Activated CD8-positive, alpha-beta T cell treated with anti-CD3 and anti-CD28 coated beads, Interleukin-2, amount 10 ng/mL, durations not matched to agents 7 days and 5 days (primary cell): ENCODE data around the gene THOC3. TPM values are rescaled to one million over a fixed set of nuclear protein-coding genes. Genes with fewer than 3 reads are reported as not detected.
"Not testable (repeated sequence)": the region's sequence is repeated elsewhere in the genome, so short reads cannot be mapped to it uniquely, and the experiment has no call there.

ENCODE experiments used
- ATAC-seq: fragments of 150-1000 bp; cut with Tn5 transposase; one replicate; pipeline ENCODE4 v1.10.0; 2021; ENCODE audit warnings: moderate library complexity
- CTCF ChIA-PET: fragments of 350-600 bp; sonication (Branson Sonifier 250); formaldehyde crosslinking; loops from one replicate; lab custom pipeline; 2021; ENCODE audit warnings: antibody characterized with exemption; lab: Charles Lee
- POLR2A ChIA-PET: fragments of 350-600 bp; sonication (Branson Sonifier 250); formaldehyde crosslinking; loops from one replicate; lab custom pipeline; 2021; ENCODE audit warnings: antibody characterized with exemption; lab: Charles Lee
- DNase-seq: peaks from one replicate; pipeline ENCODE4 v3.0.0-alpha.2; 2020
- H3K27ac Mint-ChIP-seq: one replicate; pipeline ENCODE4 v1.8.0; 2021; ENCODE audit warnings: mild to moderate bottlenecking, mixed read lengths
- H3K27me3 Mint-ChIP-seq: one replicate; pipeline ENCODE4 v1.8.0; 2021; ENCODE audit warnings: low read depth, mixed read lengths
- H3K36me3 Mint-ChIP-seq: one replicate; pipeline ENCODE4 v1.8.0; 2021; ENCODE audit warnings: low read depth, mixed read lengths
- H3K4me1 Mint-ChIP-seq: one replicate; pipeline ENCODE4 v1.8.0; 2021; ENCODE audit warnings: low read depth, mixed read lengths
- H3K4me3 Mint-ChIP-seq: one replicate; pipeline ENCODE4 v1.8.0; 2021; ENCODE audit warnings: mild to moderate bottlenecking, mixed read lengths
- H3K9me3 Mint-ChIP-seq: one replicate; pipeline ENCODE4 v1.8.0; 2022; ENCODE audit warnings: mixed read lengths; ENCODE audit not compliant: insufficient read depth
- total RNA-seq, 2 experiments: library from RNA; stranded (reverse); gene quantifications; one replicate each; pipeline ENCODE4 v1.2.3, GENCODE V29; 2021

Gene THOC3
- total RNA-seq, 2 experiments from 2014 or later: 66.0 to 67.3 TPM

DNA sequence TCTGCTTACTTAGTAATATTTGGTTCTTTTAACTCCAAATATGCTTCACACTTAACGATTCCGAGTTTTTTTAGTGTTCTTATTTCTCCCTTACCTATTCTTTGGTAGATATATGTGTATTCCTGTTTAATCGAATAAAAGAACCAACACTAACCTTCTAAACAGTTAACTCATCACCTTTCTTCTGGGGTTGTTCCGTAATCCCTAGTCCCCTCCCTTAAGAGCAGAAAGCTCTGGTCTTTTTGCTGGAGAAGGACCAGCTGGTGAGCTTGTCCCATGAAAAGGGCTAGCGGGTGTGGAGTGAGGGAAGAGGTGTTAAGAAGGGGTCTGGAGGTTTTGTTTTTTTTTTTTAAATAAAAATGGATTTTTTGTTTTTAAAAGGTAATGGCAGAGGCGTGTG, 266 bp upstream of the THOC3 start:
- H3K4me1 Mint-ChIP-seq, H3K27me3 Mint-ChIP-seq, H3K36me3 Mint-ChIP-seq, H3K9me3 Mint-ChIP-seq, DNase-seq, H3K4me3 Mint-ChIP-seq, POLR2A ChIA-PET, CTCF ChIA-PET, H3K27ac Mint-ChIP-seq: not testable (repeated sequence)
- ATAC-seq: peak; percentile 28

DNA sequence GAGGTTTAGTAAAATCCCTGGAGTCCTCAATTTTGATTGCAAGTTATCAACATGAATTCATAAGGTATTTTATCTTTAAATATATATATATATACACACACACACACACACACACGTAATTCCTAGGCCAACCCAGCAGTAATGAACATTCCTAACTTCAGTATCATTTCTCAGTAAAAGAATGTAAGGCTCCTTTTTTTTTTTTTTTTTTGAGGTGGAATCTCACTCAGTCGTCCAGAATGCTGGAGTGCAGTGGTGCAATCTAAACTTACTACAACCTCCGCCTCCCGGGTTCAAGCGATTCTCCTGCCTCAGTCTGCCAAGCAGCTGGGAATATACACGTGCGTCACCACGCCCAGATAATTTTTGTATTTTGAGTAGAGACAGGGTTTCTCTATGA, 5.8 kb downstream of the THOC3 start:
- H3K4me3 Mint-ChIP-seq, H3K27ac Mint-ChIP-seq, ATAC-seq, POLR2A ChIA-PET, CTCF ChIA-PET, H3K9me3 Mint-ChIP-seq, DNase-seq, H3K27me3 Mint-ChIP-seq, H3K36me3 Mint-ChIP-seq, H3K4me1 Mint-ChIP-seq: not testable (repeated sequence)

DNA sequence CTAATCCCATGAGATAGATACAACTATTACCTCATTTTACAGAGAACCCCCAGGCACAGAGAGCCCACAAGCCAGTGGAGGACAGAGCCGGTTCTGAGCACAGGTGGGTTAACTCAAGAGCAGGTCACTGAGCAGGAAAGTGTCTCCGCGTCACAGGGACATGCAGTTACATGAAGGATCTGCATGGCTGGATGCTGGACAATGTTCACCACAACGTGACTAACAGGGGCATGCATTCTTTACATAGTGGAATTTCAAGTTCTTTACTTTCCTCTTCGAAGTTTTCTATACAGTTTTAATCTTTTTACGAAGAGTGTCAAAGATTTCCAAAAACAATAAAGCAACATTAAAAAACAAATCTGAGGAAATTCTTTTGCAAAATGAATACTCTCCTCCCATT, 7.9 kb downstream of the THOC3 start:
- H3K9me3 Mint-ChIP-seq, H3K4me3 Mint-ChIP-seq, H3K27ac Mint-ChIP-seq, DNase-seq, H3K4me1 Mint-ChIP-seq, ATAC-seq, H3K36me3 Mint-ChIP-seq, CTCF ChIA-PET, H3K27me3 Mint-ChIP-seq, POLR2A ChIA-PET: not testable (repeated sequence)

DNA sequence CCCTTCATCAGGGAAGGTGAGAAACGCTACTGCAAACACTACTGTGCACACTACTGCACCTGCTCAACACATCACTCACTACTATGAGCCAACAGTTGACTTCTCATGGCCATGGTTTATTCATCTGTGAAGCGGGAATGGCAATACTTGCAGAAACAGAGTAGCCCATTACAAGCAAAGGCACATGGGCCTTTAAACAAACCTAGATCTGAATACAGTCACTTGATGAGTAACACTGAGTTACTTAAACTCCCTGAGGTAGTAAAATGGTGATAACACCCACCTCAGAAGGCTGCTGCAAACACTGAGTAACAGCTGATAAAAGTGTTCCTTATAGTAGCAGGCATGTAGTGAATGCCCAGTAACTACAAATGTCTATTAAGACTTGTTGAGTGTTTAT, 9.6 kb downstream of the THOC3 start:
- DNase-seq, H3K4me3 Mint-ChIP-seq, H3K4me1 Mint-ChIP-seq, POLR2A ChIA-PET, ATAC-seq, CTCF ChIA-PET, H3K36me3 Mint-ChIP-seq, H3K27ac Mint-ChIP-seq, H3K9me3 Mint-ChIP-seq, H3K27me3 Mint-ChIP-seq: not testable (repeated sequence)

DNA sequence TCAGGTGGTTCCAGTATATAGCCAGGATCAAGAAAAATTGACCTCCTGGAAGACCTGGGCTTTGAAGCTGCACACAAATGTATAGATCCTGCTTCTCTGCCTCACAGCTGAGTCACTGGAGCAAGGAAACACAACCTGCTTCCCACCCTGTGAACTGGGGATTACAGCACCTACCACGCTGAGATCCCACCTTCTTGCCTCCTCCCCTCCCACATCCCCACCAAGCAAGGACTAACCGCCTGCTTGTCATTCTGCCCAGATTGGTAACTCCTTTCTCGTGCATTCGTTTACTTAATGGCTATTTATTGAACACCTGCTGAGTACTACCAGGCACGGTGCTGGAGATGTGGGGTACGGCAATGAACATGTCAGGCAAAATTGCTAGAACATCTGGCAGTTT, 14.0 kb downstream of the THOC3 start:
- CTCF ChIA-PET, ATAC-seq, POLR2A ChIA-PET, DNase-seq, H3K4me3 Mint-ChIP-seq, H3K36me3 Mint-ChIP-seq, H3K27ac Mint-ChIP-seq, H3K27me3 Mint-ChIP-seq, H3K4me1 Mint-ChIP-seq, H3K9me3 Mint-ChIP-seq: not testable (repeated sequence)

DNA sequence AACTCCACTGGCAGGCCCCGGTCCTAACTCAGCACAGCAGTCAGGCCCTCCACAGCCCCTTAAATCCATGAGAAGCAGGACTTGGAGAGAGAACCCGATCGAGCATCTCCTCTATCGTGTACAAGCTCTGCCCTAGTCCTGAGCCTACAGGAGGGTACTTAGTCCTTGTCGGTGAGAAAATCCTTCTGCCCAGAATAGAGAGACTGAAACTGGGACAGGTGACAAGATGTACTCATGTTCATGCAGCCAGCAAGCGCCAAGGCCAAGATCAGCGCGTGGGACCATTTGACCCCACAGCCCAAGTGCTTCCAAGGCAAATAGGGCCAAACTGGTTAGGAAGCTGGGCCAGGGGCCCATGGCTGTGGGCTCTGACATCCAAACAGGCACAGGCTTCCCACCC, 15.3 kb downstream of the THOC3 start:
- H3K9me3 Mint-ChIP-seq, H3K4me3 Mint-ChIP-seq, ATAC-seq, DNase-seq, CTCF ChIA-PET, H3K36me3 Mint-ChIP-seq, H3K4me1 Mint-ChIP-seq, H3K27me3 Mint-ChIP-seq, H3K27ac Mint-ChIP-seq, POLR2A ChIA-PET: not testable (repeated sequence)

DNA sequence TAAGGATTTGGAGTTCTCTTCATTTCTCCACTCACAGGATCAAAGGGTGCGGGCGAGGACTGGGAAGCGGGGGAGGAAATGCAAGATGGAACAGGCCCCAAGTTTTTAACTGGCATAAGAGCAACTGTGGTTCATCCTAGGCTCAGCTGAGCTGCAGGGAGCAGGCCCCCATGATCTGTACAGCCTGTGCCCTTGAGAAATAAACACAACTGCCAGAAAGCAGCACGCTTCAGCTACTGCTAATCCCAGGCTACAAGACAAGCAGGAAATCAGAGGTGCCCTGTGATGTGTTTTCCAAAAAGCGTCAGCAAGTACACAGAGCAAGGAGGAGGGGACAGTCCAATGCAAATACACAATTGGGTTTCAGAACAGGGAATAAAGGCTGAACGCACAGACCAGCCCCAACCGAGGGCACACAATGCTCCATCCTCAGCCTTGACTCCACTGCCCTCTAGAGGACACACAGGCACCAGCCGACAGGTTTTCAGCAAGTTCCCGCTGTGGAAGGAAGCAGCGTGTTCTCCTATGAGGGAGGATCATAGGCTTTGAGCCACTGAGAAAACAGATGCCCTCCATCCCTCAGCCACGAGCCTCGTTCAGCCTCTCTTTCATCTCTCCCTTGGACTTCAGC, 16.7 kb downstream of the THOC3 start:
- H3K27ac Mint-ChIP-seq, CTCF ChIA-PET, DNase-seq, H3K36me3 Mint-ChIP-seq, H3K4me3 Mint-ChIP-seq, H3K9me3 Mint-ChIP-seq, H3K4me1 Mint-ChIP-seq, H3K27me3 Mint-ChIP-seq, POLR2A ChIA-PET: not testable (repeated sequence)
- peak; percentile 92 for ATAC-seq

DNA sequence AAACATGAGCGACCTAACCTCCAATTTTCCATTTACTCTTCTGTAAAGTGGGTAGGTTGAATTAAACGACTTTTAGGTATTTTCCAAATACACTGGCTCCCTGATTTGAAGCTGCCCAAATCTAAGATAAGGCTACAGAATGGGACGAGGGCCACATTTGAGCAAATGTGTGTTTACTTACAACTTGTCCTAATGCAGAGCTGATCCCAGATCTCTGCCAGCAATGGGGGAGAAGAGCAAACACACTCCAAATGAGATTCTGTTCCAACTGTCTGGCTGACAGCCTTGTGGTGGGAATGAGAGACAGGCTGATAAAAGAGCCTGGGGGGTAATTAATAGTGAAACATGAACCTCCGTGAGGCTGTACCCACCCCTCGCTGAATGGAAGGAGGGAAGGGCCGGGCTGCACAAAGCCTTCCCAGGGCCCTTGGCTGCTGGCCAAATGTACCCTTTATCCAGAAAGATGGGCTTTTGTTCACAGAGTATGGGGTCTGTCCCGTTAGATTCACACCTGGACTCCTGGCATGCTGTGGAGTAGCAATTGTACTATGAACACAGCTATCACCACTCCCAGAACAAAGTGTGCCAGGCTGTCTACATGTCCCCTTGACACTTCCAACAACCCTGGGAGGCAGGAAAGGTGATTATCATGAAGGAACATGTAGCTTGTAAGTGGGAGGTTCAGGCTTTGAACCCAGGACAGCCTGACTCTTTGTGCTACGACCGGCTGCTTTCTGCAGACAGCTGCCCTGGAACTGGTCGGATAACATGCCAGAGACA, 19.6 kb downstream of the THOC3 start:
- DNase-seq: not testable (repeated sequence)

DNA sequence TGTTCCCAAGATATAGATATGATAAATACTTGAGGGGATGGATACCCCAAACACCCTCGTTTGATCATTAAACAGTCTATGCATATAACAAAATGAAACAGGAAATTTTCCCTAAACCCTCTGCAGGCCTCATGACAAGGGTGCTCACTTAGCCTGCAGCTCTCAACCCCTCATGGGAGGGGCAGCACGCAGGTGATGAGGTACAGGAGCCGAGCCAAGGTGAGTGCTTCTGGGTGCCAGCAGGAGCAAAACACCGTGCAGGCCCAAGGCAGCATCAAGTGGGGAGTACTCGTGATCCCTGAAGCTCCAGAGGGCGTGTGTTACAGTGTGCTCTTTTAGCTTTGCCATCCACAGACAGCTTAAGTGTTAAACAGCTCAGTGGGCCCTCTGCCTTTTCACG, 24.9 kb downstream of the THOC3 start:
- H3K4me1 Mint-ChIP-seq, DNase-seq, H3K9me3 Mint-ChIP-seq, ATAC-seq, CTCF ChIA-PET, H3K36me3 Mint-ChIP-seq, H3K27me3 Mint-ChIP-seq, POLR2A ChIA-PET, H3K4me3 Mint-ChIP-seq, H3K27ac Mint-ChIP-seq: not testable (repeated sequence)

More for the DNA sequence above, 19.6 kb downstream of the THOC3 start:
- H3K27ac Mint-ChIP-seq, H3K36me3 Mint-ChIP-seq, POLR2A ChIA-PET, H3K4me3 Mint-ChIP-seq, H3K4me1 Mint-ChIP-seq, ATAC-seq, H3K9me3 Mint-ChIP-seq, H3K27me3 Mint-ChIP-seq, CTCF ChIA-PET: not testable (repeated sequence)

DNA sequence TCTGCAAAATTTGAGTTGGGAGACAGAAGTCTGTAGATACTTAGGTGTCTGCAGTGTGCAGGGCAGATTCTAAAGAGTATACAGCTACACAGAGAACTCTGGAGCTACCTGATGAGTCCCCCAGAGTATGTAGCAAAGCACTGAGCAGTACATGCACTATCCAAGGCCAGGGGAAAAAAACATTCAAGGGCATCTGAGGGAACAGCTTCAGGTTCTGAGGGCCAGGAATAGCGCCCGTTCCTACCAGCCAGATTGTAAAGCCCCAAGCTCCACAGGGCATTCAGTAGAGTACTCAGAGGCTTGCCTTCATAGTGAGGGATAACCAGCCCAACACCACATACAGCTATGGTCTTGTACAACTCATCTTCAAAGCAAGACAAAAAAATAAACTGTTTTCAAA, 27.5 kb downstream of the THOC3 start:
- H3K9me3 Mint-ChIP-seq, ATAC-seq, H3K4me3 Mint-ChIP-seq, POLR2A ChIA-PET, H3K4me1 Mint-ChIP-seq, H3K27ac Mint-ChIP-seq, CTCF ChIA-PET, H3K27me3 Mint-ChIP-seq, DNase-seq: not testable (repeated sequence)
- H3K36me3 Mint-ChIP-seq: peaks cover 11% of the 10 kb centered on the region

DNA sequence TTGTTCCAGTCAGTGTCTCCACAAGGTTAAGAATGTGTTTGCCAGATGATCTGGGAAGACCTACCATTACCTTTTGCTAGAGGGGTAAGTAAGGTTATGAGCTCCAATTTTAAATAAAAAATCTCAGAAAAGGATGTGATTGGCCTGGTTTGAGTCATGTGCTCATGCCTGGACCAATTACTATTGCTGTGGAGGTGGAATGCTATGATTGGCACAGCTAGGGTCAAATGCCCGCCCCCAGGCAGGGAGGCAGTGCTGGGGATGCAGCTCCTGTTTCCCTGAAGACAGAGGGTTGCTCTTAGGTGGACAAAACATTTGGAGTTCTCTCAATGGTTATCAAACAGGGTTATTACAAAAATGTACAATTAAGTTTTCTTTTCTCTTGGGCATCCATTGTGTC, 29.6 kb downstream of the THOC3 start:
- not testable (repeated sequence) for H3K4me1 Mint-ChIP-seq

DNA sequence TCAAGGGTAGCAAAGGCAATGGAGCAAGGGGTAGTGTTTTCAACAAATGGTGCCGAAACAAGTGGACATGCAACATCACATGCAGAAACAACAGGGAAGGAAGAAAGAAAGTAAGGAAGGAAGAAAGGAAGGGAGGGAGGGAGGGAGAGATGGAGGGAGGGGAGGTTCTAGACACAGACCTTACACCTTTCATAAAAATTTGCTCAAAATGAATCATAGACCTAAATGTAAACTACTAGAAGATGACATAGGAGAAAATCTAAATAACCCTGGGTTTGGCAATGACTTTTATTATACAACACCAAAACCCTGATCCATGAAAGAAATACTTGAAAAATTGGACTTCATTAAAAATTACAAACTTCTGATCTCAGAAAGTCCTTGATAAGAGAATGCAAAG, 39.4 kb downstream of the THOC3 start:
- H3K9me3 Mint-ChIP-seq, DNase-seq, ATAC-seq, POLR2A ChIA-PET, H3K36me3 Mint-ChIP-seq, H3K4me3 Mint-ChIP-seq, H3K4me1 Mint-ChIP-seq, H3K27me3 Mint-ChIP-seq, CTCF ChIA-PET, H3K27ac Mint-ChIP-seq: not testable (repeated sequence)

More for the DNA sequence above, 29.6 kb downstream of the THOC3 start:
- CTCF ChIA-PET, ATAC-seq, H3K9me3 Mint-ChIP-seq, H3K27me3 Mint-ChIP-seq, H3K27ac Mint-ChIP-seq, H3K4me3 Mint-ChIP-seq, DNase-seq, POLR2A ChIA-PET: not testable (repeated sequence)
- peaks cover 13% of the 10 kb centered on the region for H3K36me3 Mint-ChIP-seq
